ENCODE results near the gene ABCE1. TPM values are rescaled to one million over a fixed set of nuclear protein-coding genes. Genes with fewer than 3 reads are reported as not detected.

Gene ABCE1
- 136 and 162 TPM in 2 replicates for total RNA-seq

DNA sequence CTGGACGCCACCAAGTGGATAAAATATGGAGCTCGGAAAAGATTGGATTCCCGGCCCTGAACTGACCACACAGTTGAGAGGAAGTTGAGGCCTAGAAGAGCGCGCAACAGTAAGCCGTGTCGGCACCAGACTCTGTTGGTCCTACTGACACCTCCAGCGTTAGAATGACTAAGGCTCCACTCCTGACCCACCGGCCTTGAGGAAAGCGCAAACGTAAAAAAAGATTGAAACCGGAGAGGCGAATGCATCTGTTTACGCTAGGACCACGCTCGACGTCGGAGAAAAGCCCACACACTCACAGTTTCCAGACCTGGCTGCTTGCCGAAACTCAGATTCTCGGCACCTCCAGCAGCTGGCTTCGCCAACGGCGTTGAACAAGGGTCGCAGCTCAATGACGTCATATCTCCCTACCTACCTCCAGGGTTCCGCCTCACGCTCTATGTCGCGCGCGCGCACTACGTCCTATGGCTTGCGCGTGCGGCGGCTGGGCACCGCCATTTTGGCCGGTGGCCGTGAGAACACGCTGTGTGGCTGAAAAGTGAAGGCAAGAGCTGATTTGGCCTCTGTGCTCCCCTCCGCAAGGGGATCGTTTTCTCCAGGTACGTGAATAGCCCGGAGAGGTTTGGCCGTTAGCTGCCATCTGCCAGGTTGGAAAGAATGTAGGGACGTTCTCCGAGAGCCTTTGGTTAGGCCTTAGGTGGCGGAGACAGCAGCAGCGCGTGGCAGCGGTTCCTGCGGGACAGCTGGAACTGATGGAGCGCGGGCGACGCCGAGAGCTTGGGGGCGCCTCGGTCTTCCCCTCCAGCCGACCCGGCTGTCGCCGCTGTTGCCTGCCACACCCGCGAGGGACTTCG, at the start of gene ABCE1, which contains the start of gene ANAPC10:
ABCE1 (plus strand) TSS at position 491 of the 854 bp plus-strand sequence. CDS start 6,102 bp downstream, outside the sequence.
ANAPC10 (minus strand) TSS at position 376 of the 854 bp plus-strand sequence. CDS start 2,097 bp downstream, outside the sequence.

Other genes with a start within 250 kb of the ABCE1 start
- 24.0 and 24.5 TPM in 2 replicates for gene ANAPC10, start 115 bp upstream of the ABCE1 start, total RNA-seq
- 23.6 and 31.1 TPM in 2 replicates for gene OTUD4, start 82.3 kb downstream of the ABCE1 start, total RNA-seq

All from mammary microvascular endothelial cell (primary cell).